Measurements from ENCODE around the gene NTM. TPM values are rescaled to one million over a fixed set of nuclear protein-coding genes. Genes with fewer than 3 reads are reported as not detected.

NTM gene
- total RNA-seq, 1 experiment from 2014 or later = not detected

DNA sequence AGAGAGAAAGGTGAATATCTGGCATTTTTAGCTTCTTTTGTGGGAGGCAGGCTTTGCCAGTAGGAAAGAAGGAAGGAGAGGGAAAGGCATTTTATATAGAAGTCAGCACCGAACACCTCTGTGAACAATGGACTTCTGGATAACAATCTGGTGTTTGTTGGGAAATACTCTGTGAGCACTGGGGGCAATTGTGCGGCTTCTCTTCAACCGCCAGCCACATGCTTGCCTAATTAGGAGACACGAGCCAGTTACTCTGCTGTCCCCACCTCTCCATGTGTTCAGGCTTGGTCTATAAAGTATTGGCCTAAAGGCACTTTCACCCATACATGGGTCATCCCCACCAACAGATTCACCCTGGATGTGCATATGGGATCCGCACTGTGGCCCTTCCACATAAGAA, 523.6 kb downstream of the NTM start:
- ChIA-PET RAD21 (ENCODE audit: low non-redundant PET in 1 of 2, low total read pairs in 2 of 2, uncharacterized antibody in 2 of 2, unreplicated experiment in 2 of 2) (no interaction called here), POLR2A (no interaction called here), CTCF (no interaction called here)
- Histone ChIP-seq H3K36me3 (ENCODE audit: control insufficient read depth in 1 of 2, insufficient read depth in 2 of 2, low read length in 2 of 2) (no peaks in the 10 kb centered on the region), H4K20me1 (ENCODE audit: insufficient read depth) (no peaks in the 10 kb centered on the region), H2AFZ (ENCODE audit: low read depth, low read length, poor library complexity, severe bottlenecking) (no peak overlapping the region), H3K4me3 (replicated peaks in 1 of 2; ENCODE audit: low read depth in 1 of 2, low read length in 2 of 2) (no peak overlapping the region), H3K4me2 (ENCODE audit: low read length) (no peak overlapping the region), H3K9ac (ENCODE audit: low read length) (no peak overlapping the region), H3K9me3 (ENCODE audit: control insufficient read depth in 1 of 2, insufficient read depth in 1 of 2, low read depth in 1 of 2, low read length in 2 of 2) (peaks cover 0 to 31% of the 10 kb centered on the region in 2 experiments; a peak in 2 of 4 replicates), H3K9me2 (ENCODE audit: insufficient read depth) (no peaks in the 10 kb centered on the region), H3K27me3 (ENCODE audit: insufficient read depth, low read length) (no peaks in the 10 kb centered on the region), H3K27ac (ENCODE audit: low read depth, low read length) (no peak overlapping the region), H3K79me2 (ENCODE audit: insufficient read depth, low read length) (no peaks in the 10 kb centered on the region), H3K4me1 (ENCODE audit: control insufficient read depth in 1 of 2, insufficient read depth in 2 of 2, low read length in 2 of 2) (no peaks in the 10 kb centered on the region)
- BruUV-seq (replicated peaks) = no TSS peak
- TF ChIP-seq EGR1 (IDR thresholded peaks at IDR 0.05; ENCODE audit: low read depth) = no peak
- TF ChIP-seq TCF7L2 (IDR thresholded peaks at IDR 0.05; ENCODE audit: borderline replicate concordance, extremely low read depth, insufficient read depth, insufficient read length) = no peak
- no peak for TF ChIP-seq SRF (IDR thresholded peaks at IDR 0.05; ENCODE audit: low read depth)
- no peak for TF ChIP-seq FOSL1 (IDR thresholded peaks at IDR 0.05; ENCODE audit: low read depth)
- TF ChIP-seq CBX3 (IDR thresholded peaks at IDR 0.05; ENCODE audit: low read depth) = no peak
- no peak for TF ChIP-seq YY1 (IDR thresholded peaks at IDR 0.05; ENCODE audit: extremely low read depth, insufficient replicate concordance, low read depth, low read length)
- no peak for TF ChIP-seq SP1 (IDR thresholded peaks at IDR 0.05; ENCODE audit: low read depth)
- TF ChIP-seq, protein P1, sequence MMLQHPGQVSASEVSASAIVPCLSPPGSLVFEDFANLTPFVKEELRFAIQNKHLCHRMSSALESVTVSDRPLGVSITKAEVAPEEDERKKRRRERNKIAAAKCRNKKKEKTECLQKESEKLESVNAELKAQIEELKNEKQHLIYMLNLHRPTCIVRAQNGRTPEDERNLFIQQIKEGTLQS (IDR thresholded peaks at IDR 0.05) = no peak
- no peak for TF ChIP-seq EZH2phosphoT487 (IDR thresholded peaks at IDR 0.05; ENCODE audit: borderline replicate concordance)
- TF ChIP-seq SIN3A (IDR thresholded peaks at IDR 0.05; ENCODE audit: low read depth) = no peak
- TF ChIP-seq, protein P2, sequence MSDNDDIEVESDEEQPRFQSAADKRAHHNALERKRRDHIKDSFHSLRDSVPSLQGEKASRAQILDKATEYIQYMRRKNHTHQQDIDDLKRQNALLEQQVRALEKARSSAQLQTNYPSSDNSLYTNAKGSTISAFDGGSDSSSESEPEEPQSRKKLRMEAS (IDR thresholded peaks at IDR 0.05) = no peak
- TF ChIP-seq ELF1 (IDR thresholded peaks at IDR 0.05; ENCODE audit: borderline replicate concordance, low read depth) = no peak
- TF ChIP-seq, protein P3, sequence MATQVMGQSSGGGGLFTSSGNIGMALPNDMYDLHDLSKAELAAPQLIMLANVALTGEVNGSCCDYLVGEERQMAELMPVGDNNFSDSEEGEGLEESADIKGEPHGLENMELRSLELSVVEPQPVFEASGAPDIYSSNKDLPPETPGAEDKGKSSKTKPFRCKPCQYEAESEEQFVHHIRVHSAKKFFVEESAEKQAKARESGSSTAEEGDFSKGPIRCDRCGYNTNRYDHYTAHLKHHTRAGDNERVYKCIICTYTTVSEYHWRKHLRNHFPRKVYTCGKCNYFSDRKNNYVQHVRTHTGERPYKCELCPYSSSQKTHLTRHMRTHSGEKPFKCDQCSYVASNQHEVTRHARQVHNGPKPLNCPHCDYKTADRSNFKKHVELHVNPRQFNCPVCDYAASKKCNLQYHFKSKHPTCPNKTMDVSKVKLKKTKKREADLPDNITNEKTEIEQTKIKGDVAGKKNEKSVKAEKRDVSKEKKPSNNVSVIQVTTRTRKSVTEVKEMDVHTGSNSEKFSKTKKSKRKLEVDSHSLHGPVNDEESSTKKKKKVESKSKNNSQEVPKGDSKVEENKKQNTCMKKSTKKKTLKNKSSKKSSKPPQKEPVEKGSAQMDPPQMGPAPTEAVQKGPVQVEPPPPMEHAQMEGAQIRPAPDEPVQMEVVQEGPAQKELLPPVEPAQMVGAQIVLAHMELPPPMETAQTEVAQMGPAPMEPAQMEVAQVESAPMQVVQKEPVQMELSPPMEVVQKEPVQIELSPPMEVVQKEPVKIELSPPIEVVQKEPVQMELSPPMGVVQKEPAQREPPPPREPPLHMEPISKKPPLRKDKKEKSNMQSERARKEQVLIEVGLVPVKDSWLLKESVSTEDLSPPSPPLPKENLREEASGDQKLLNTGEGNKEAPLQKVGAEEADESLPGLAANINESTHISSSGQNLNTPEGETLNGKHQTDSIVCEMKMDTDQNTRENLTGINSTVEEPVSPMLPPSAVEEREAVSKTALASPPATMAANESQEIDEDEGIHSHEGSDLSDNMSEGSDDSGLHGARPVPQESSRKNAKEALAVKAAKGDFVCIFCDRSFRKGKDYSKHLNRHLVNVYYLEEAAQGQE (IDR thresholded peaks at IDR 0.05; ENCODE audit: low read depth) = no peak
- no peak for TF ChIP-seq ZFX (IDR thresholded peaks at IDR 0.05)
- no peak for TF ChIP-seq EZH2 (IDR thresholded peaks at IDR 0.05)
- intact Hi-C loops (cut with micrococcal nuclease) = no loop called here
- DNase-seq (ENCODE audit: low read depth, low spot score) (no peak), ATAC-seq (no peak)

All from HCT116 (cell line).